Keratinocyte (primary cell): ENCODE results near the gene TCF7. TPM values are rescaled to one million over a fixed set of nuclear protein-coding genes. Genes with fewer than 3 reads are reported as not detected.

ENCODE experiments used
- DNase-seq: peaks from one replicate; pipeline ENCODE4 v3.0.0-alpha.2; 2011; ENCODE audit warnings: low read depth, missing footprints, low spot score
- FAIRE-seq: peaks from 2 replicates; lab custom pipeline; 2011; peaks lifted over from hg19 to GRCh38; lab: Jason Lieb, UNC
- H2AFZ ChIP-seq: 2 replicates; pipeline ENCODE4 v1.6.0; 2012; ENCODE audit warnings: low read length, control low read depth, inconsistent platforms; ENCODE audit not compliant: control insufficient read depth
- H3K27ac ChIP-seq: 2 replicates; pipeline ENCODE4 v1.5.1; 2011; ENCODE audit warnings: low read length; ENCODE audit not compliant: control insufficient read depth, insufficient read depth
- H3K27me3 ChIP-seq: 3 replicates; pipeline ENCODE4 v1.6.0; 2011; ENCODE audit warnings: low read length; ENCODE audit not compliant: control insufficient read depth, insufficient read depth; ENCODE audit errors: extremely low read depth
- H3K36me3 ChIP-seq, 2 experiments: 2 replicates in 1 of 2; 3 replicates in 1 of 2; pipeline ENCODE4 v1.5.1; 2011; ENCODE audit warnings: low read length in 2 of 2, mild to moderate bottlenecking in 1 of 2; ENCODE audit not compliant: control insufficient read depth in 2 of 2, insufficient read depth in 2 of 2; ENCODE audit errors: extremely low read depth in 1 of 2
- H3K4me1 ChIP-seq: 3 replicates; pipeline ENCODE4 v1.5.1; 2011; ENCODE audit warnings: low read length; ENCODE audit not compliant: control insufficient read depth, insufficient read depth; ENCODE audit errors: extremely low read depth
- H3K4me2 ChIP-seq: 3 replicates; pipeline ENCODE4 v1.6.0; 2011; ENCODE audit warnings: low read depth, low read length; ENCODE audit not compliant: control insufficient read depth, insufficient read depth; ENCODE audit errors: extremely low read depth
- H3K4me3 ChIP-seq, 3 experiments: fragments of 200-600 bp in 1 of 3; sonication (generic) in 1 of 3; 2 replicates in 2 of 3; 3 replicates in 1 of 3; pipeline ENCODE4 v1.5.1; 2011 to 2016; ENCODE audit warnings: low read length in 3 of 3, mild to moderate bottlenecking in 3 of 3, control low read depth in 2 of 3, inconsistent platforms in 1 of 3, low read depth in 1 of 3, mixed read lengths in 1 of 3, mixed run types in 1 of 3, moderate library complexity in 1 of 3; ENCODE audit not compliant: control insufficient read depth in 2 of 3, insufficient read depth in 2 of 3; ENCODE audit errors: extremely low read depth in 1 of 3
- H3K79me2 ChIP-seq: 2 replicates; pipeline ENCODE4 v1.6.0; 2012; ENCODE audit warnings: low read length; ENCODE audit not compliant: control insufficient read depth, insufficient read depth
- H3K9ac ChIP-seq: 3 replicates; pipeline ENCODE4 v1.6.0; 2011; ENCODE audit warnings: low read length; ENCODE audit not compliant: control insufficient read depth, insufficient read depth; ENCODE audit errors: extremely low read depth
- H3K9me1 ChIP-seq: 3 replicates; pipeline ENCODE4 v1.6.0; 2011; ENCODE audit warnings: low read length; ENCODE audit not compliant: control insufficient read depth, insufficient read depth; ENCODE audit errors: extremely low read depth
- H3K9me3 ChIP-seq: 2 replicates; pipeline ENCODE4 v1.5.1; 2012; ENCODE audit warnings: low read depth, low read length; ENCODE audit not compliant: control insufficient read depth
- H4K20me1 ChIP-seq: 3 replicates; pipeline ENCODE4 v1.6.0; 2011; ENCODE audit warnings: low read length; ENCODE audit not compliant: control insufficient read depth, insufficient read depth; ENCODE audit errors: extremely low read depth
- EZH2 ChIP-seq: IDR thresholded peaks from one replicate; pipeline ENCODE4 v1.6.1; 2012; ENCODE audit warnings: inconsistent platforms, mild to moderate bottlenecking, low read length, moderate library complexity
- dilution Hi-C: fragments of 300-500 bp; cut with MboI; formaldehyde crosslinking; loops from one replicate; pipeline ENCODE4 v1.7.0; 2020; ENCODE audit warnings: low sequenced_read_pairs; ENCODE audit not compliant: extremely low pct_ligation_motif_present
- polyA plus RNA-seq, 5 experiments: library from polyadenylated mRNA; depleted of rRNA in 3 of 5; stranded (reverse) in 3 of 5; stranded (forward) in 1 of 5; unstranded in 1 of 5; fragments of >200 nt; gene quantifications; 1 replicate in 1 of 5; 2 replicates in 3 of 5; 3 replicates in 1 of 5; pipeline versions ENCODE4 v1.2.1 to v1.2.3, GENCODE V29; 2011 to 2012; ENCODE audit warnings: missing spikeins in 2 of 5, low read depth in 1 of 5, low replicate concordance in 1 of 5
- TF ChIP-seq, protein P1 (sequence below), 3 experiments: IDR thresholded peaks in 1 of 3; conservative IDR thresholded peaks in 1 of 3; optimal IDR thresholded peaks in 1 of 3; 2 replicates in 2 of 3; 3 replicates in 1 of 3; pipeline versions ENCODE3 to v1.5.1; 2011; ENCODE audit warnings: low read length in 3 of 3, mild to moderate bottlenecking in 3 of 3, moderate library complexity in 2 of 3, control low read depth in 1 of 3, inconsistent platforms in 1 of 3; ENCODE audit not compliant: insufficient read depth in 2 of 3; ENCODE audit errors: extremely low read depth in 1 of 3

TCF7 gene
- polyA plus RNA-seq, 1 donor (not counting 4 experiments of a cell fraction or from before 2014, with no cell fraction given): 0.84 TPM

DNA sequence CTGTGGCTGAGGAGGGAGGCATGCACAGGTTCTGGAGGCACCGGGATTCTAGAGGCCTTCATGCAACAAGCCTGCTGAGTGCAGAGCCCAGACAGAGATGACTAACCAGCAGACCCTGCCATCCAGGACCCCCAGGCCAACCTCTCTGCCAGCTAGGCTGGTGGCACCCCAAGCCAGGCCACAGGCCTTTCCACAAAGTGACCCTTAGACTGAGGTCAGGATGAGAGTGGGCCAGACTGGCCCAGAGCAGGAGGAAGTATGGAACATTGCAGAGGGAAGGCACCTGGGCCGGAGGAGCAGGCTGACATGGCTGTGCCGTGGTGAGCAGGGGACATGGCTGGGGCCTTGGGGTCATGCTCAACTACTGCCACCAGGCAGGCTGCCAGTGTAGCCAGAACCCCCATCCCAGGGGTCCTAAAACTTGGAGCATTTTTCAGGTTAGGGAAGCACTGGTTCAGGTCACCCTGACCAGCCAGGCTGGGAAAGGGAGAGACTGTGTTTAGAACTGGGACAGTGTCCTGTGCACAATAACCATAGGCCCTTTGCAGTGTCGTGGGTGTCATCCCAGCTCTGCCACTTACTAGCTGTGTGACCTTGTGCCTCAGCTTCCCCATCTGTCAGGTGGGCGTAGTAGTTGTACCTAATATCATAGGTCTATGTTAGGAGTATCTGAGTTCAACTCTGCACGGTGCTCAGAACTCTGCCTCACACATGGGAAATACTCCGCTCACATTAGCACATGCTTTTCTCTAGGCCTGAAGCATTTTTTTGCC is 17.3 kb downstream of the TCF7 start:
- Histone ChIP-seq H3K27ac (no peak overlapping the region), H3K4me1 (peaks cover 8% of the 10 kb centered on the region), H3K27me3 (no peaks in the 10 kb centered on the region), H2AFZ (no peak overlapping the region), H3K9me3 (no peaks in the 10 kb centered on the region), H3K79me2 (no peaks in the 10 kb centered on the region), H3K9me1 (no peaks in the 10 kb centered on the region), H3K4me2 (no peak overlapping the region), H3K4me3 (no peak overlapping the region), H4K20me1 (peaks cover 12% of the 10 kb centered on the region), H3K9ac (no peak overlapping the region), H3K36me3 (peaks cover 16 to 28% of the 10 kb centered on the region in 2 experiments)
- TF ChIP-seq EZH2: no peak
- TF ChIP-seq, protein P1, sequence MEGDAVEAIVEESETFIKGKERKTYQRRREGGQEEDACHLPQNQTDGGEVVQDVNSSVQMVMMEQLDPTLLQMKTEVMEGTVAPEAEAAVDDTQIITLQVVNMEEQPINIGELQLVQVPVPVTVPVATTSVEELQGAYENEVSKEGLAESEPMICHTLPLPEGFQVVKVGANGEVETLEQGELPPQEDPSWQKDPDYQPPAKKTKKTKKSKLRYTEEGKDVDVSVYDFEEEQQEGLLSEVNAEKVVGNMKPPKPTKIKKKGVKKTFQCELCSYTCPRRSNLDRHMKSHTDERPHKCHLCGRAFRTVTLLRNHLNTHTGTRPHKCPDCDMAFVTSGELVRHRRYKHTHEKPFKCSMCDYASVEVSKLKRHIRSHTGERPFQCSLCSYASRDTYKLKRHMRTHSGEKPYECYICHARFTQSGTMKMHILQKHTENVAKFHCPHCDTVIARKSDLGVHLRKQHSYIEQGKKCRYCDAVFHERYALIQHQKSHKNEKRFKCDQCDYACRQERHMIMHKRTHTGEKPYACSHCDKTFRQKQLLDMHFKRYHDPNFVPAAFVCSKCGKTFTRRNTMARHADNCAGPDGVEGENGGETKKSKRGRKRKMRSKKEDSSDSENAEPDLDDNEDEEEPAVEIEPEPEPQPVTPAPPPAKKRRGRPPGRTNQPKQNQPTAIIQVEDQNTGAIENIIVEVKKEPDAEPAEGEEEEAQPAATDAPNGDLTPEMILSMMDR (optimal IDR thresholded peaks at IDR 0.05 in 1 of 3, IDR thresholded peaks at IDR 0.05 in 1 of 3, conservative IDR thresholded peaks at IDR 0.05 in 1 of 3; ENCODE audit: extremely low read depth in 1 of 3, insufficient read depth in 2 of 3, low read length in 3 of 3): no peak
- DNase-seq (no peak), FAIRE-seq (no peak)
- dilution Hi-C loops: no loop called here

GRCh38 chr5:134132372-134133187 is 18.1 kb downstream of the TCF7 start:
- Histone ChIP-seq H4K20me1 (peaks cover 17% of the 10 kb centered on the region), H2AFZ (no peak overlapping the region), H3K4me1 (peaks cover 8% of the 10 kb centered on the region), H3K9ac (no peak overlapping the region), H3K79me2 (no peaks in the 10 kb centered on the region), H3K9me1 (peaks cover 2% of the 10 kb centered on the region), H3K27me3 (no peaks in the 10 kb centered on the region), H3K36me3 (peaks cover 18 to 29% of the 10 kb centered on the region in 2 experiments), H3K4me2 (no peak overlapping the region), H3K27ac (no peak overlapping the region), H3K4me3 (no peak overlapping the region), H3K9me3 (no peaks in the 10 kb centered on the region)
- dilution Hi-C loops: no loop called here
- DNase-seq (no peak), FAIRE-seq (no peak)
- no peak for TF ChIP-seq EZH2
- TF ChIP-seq, protein P1 (optimal IDR thresholded peaks at IDR 0.05 in 1 of 3, IDR thresholded peaks at IDR 0.05 in 1 of 3, conservative IDR thresholded peaks at IDR 0.05 in 1 of 3; ENCODE audit: extremely low read depth in 1 of 3, insufficient read depth in 2 of 3, low read length in 3 of 3): no peak
